ENCODE measurements around the gene CHRNB2. TPM values are rescaled to one million over a fixed set of nuclear protein-coding genes. Genes with fewer than 3 reads are reported as not detected.

The CHRNB2 gene
- total RNA-seq, result under 0.01 TPM in 1 of 2 replicates, not detected in the other

DNA sequence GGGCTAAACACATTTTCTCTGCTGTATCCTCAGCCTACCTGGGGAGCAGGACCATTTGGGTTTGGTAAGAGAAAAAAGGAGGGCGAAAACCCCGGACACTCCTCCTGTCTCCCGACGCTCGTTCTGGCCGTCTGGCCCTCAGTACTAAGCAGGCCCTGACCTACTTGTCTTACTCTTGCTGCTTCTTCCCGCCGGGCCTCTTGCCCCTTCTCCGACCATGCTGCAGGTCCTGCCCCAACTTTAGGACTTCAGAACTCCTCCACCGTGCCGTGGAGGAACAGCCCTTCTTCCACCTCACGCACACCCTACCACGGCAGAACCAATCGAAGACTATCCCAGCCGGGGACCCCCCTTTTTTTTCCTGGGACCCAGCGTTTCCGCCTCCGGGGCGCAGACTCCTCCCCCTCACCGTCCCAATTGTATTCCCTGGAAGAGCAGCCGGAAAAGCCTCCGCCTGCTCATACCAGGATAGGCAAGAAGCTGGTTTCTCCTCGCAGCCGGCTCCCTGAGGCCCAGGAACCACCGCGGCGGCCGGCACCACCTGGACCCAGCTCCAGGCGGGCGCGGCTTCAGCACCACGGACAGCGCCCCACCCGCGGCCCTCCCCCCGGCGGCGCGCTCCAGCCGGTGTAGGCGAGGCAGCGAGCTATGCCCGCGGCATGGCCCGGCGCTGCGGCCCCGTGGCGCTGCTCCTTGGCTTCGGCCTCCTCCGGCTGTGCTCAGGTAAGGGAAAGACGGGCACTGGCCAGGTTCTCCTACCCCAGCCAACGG lies at the start of gene CHRNB2:
CHRNB2 (plus strand) TSS at position 393 of the 771 bp plus-strand sequence; CDS start at position 660, 267 bp downstream.

DNA sequence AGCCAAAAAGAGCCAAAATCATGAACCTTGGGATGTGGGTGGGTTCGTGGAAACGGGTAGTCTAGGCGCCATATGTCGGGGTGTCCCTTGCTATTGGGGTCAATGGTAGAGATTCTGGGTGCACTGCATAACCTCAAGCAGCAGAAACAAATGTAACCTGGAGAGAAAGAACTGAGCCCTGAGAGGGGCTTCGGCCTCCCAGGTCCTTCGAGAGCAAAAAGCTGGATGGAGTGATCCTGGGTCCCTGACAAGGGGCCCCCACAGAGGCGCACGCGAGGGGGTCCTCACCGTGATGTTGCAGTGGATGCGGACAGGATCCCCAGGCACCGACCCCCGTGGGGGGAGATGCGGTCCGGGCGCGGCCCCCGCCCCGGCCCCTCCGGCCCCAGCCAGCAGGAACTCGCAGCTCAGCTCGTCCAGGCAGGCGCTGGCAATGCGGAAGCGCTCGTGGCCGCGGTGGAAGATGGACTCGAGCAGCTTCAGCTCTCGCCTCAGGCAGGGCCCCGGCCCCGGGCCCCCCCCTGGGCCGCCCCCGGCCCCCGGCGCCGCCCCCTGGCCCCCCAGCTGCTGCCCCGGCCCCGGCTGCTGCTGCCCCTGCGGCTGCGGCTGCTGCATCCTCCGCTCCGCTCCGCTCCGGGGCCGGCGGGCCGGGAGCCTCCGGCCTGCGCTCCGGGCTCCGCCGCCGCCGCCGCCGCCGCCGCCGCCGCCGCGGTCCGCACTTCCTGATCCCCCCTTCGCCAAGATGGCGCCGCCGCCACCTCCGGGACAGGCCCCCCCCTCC lies 9.4 kb upstream of the CHRNB2 start, which contains the start of gene UBE2Q1:
UBE2Q1 (minus strand) TSS at position 724 of the 781 bp plus-strand sequence; CDS start at position 615, 109 bp downstream.

GRCh38 chr1:154607609-154608396 lies 40.2 kb downstream of the CHRNB2 start, which contains the start of gene ADAR:
ADAR (minus strand) TSS chr1:154608186; CDS start chr1:154608006, 180 bp downstream.

Other genes with a start within 250 kb of the CHRNB2 start
- not detected in 2 replicates for gene AQP10, start 246.7 kb upstream of the CHRNB2 start, total RNA-seq
- 77.9 and 84.7 TPM in 2 replicates for gene ATP8B2, start 242.3 kb upstream of the CHRNB2 start, total RNA-seq
- gene IL6R, start 162.4 kb upstream of the CHRNB2 start, total RNA-seq, result 2.1 and 3.7 TPM in 2 replicates
- not detected in 2 replicates for gene TDRD10, start 65.6 kb upstream of the CHRNB2 start, total RNA-seq
- gene SHE, start 65.4 kb upstream of the CHRNB2 start, total RNA-seq, result not detected in 2 replicates
- 16.6 and 18.2 TPM in 2 replicates for gene UBE2Q1, start 9.1 kb upstream of the CHRNB2 start, total RNA-seq
- 59.3 and 60.4 TPM in 2 replicates for gene ADAR, start 40.4 kb downstream of the CHRNB2 start, total RNA-seq

Data from bronchus fibroblast of lung (primary cell).